Suppressor macrophage treated with lipopolysaccharide for 1 hour (primary cell): ENCODE results near the gene PCDHGB7.
A peak's percentile ranks its signal among the peaks of the same experiment; 100 is the strongest.
"Not testable (repeated sequence)": the region's sequence is repeated elsewhere in the genome, so short reads cannot be mapped to it uniquely, and the experiment has no call there.

ENCODE experiments used
- DNase-seq, 3 donors: peaks; one replicate each; pipeline ENCODE4 v3.0.0-alpha.2; 2020 to 2022

PCDHGB7 gene

DNA sequence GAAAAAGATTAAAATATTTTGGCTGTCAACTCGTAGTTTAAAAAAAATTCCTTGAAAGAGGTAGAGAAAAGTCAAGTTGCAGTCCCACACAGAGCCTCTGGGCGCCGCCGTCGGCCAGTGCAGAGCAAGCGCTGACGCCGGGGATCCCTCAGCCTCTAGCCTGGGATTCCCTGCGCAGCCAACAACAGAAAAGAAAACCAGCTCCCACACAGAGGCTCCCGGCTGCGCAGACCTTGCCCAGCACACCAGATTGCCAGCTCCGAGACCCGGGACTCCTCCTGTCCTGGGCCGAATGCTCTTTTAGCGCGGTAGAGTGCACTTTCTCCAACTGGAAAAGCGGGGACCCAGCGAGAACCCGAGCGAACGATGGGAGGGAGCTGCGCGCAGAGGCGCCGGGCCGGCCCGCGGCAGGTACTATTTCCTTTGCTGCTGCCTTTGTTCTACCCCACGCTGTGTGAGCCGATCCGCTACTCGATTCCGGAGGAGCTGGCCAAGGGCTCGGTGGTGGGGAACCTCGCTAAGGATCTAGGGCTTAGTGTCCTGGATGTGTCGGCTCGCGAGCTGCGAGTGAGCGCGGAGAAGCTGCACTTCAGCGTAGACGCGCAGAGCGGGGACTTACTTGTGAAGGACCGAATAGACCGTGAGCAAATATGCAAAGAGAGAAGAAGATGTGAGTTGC lies at the start of gene PCDHGB7:
TSS of gene PCDHGB7 (plus strand) at position 184 of the 679 bp plus-strand sequence. CDS start at position 367, 183 bp downstream.
- DNase-seq = peak; percentile 87 to 94 (median 93)

DNA sequence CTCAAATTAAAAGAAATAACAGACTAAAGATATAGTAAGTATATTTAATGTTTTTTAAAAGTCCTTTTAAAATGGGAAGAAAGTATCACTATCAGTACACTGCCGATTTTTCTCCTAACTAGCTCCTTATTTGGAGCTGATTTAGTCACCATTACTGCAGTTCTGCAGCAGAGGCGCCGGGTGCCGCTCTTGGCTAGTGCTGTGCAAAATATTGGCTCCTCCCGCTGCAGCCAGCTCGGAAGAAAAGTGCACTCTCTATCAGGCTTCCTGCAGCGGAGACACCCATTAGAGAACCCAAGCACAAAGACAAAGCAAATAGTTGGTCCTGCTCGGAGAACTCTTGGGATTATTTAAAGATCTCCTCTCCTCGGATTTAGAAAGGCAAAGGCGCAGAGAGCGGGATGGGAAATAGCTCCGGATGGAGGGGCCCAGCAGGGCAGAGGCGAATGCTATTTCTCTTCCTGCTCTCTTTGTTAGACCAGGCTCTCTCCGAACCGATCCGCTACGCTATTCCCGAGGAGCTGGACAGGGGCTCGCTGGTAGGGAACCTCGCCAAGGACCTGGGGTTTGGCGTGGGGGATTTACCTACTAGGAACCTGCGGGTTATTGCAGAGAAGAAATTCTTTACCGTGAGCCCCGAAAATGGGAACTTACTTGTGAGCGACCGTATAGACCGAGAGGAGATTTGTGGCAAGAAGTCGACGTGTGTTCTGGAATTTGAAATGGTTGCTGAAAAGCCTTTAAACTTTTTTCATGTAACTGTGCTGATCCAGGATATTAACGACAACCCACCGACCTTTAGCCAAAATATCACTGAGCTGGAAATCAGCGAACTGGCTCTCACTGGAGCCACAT lies 47.3 kb upstream of the PCDHGB7 start, which contains the start of gene PCDHGB3:
TSS of gene PCDHGB3 (plus strand) at position 249 of the 855 bp plus-strand sequence. CDS start at position 402, 153 bp downstream.
- peak; percentile 34 to 51 (median 39) for DNase-seq

DNA sequence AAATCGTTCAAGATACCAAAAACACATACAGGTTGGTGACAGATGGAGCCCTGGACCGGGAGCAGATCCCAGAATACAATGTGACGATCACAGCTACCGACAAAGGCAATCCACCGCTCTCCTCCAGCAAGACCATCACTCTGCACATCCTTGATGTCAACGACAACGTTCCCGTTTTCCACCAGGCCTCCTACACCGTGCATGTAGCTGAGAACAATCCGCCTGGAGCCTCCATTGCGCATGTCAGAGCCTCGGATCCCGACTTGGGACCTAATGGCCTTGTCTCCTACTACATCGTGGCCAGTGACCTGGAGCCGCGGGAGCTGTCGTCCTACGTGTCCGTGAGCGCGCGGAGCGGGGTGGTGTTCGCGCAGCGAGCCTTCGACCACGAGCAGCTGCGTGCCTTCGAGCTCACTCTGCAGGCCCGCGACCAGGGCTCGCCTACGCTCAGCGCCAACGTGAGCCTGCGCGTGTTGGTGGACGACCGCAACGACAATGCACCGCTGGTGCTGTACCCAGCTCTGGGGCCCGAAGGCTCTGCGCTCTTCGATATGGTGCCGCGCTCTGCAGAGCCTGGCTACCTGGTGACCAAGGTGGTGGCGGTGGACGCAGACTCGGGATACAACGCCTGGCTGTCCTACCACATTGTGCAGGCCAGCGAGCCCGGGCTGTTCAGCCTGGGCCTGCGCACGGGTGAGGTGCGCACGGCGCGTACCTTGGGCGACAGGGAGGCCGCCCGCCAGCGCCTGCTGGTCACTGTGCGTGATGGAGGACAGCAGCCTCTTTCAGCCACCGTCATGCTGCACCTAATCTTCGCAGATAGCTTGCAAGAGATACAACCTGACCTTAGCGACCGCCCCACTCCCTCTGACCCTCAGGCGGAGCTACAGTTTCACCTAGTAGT lies 45.7 kb upstream of the PCDHGB7 start:
- no peak for DNase-seq

DNA sequence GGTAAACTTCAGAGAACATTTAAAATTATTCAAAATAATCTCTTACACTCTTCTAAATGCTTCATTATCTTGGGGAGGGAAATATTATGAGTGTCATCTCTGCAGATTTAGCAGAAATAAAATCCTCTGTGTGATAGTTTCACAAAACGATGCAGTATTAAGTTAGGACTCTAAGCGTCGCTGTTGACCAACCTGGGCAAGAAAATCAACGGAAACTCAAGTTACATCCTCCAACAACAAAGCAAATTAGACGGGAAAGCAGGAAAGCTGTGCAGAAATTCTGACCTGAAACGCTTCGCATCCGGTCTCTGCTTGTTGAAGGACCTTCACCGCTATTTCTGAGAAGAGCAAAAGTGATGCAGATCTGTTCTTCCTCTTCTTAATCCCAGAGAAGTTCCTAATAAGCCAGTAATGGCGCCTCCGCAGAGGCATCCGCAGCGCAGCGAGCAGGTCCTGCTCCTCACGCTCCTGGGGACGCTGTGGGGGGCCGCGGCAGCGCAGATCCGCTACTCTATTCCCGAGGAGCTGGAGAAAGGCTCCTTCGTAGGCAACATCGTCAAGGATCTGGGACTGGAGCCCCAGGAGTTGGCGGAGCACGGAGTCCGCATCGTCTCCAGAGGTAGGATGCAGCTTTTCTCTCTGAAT lies 43.7 kb upstream of the PCDHGB7 start, which contains the start of gene PCDHGA6:
TSS of gene PCDHGA6 (plus strand) at position 219 of the 645 bp plus-strand sequence. CDS start at position 412, 193 bp downstream.
- no peak for DNase-seq

DNA sequence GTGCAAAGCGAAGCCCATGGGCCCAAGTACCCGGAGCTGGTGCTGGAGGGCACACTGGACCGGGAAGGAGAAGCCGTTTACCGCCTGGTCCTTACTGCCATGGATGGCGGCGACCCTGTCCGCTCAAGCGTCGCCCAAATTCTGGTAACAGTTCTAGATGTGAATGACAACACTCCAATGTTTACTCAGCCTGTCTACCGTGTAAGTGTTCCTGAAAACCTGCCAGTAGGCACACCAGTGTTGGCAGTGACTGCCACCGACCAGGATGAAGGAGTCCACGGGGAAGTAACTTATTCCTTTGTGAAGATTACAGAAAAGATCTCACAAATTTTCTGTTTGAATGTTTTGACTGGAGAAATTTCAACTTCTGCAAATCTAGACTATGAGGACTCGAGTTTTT lies 42.9 kb upstream of the PCDHGB7 start:
- DNase-seq = no peak

DNA sequence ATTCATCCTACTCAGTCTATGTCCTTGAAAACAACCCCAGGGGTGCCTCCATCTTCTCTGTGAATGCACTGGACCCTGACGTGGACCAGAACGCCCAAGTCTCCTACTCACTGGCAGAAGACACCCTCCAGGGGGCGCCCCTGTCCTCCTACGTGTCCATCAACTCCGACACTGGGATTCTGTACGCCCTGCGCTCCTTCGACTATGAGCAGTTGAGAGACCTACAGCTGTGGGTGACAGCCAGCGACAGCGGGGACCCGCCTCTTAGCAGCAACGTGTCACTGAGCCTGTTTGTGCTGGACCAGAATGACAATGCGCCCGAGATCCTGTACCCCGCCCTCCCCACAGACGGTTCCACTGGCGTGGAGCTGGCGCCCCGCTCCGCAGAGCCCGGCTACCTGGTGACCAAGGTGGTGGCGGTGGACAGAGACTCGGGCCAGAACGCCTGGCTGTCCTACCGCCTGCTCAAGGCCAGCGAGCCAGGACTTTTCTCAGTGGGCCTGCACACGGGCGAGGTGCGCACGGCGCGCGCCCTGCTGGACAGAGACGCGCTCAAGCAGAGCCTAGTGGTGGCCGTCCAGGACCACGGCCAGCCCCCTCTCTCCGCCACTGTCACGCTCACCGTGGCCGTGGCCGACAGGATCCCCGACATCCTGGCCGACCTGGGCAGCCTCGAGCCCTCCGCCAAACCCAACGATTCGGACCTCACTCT lies 41.9 kb upstream of the PCDHGB7 start:
- not testable (repeated sequence) for DNase-seq

DNA sequence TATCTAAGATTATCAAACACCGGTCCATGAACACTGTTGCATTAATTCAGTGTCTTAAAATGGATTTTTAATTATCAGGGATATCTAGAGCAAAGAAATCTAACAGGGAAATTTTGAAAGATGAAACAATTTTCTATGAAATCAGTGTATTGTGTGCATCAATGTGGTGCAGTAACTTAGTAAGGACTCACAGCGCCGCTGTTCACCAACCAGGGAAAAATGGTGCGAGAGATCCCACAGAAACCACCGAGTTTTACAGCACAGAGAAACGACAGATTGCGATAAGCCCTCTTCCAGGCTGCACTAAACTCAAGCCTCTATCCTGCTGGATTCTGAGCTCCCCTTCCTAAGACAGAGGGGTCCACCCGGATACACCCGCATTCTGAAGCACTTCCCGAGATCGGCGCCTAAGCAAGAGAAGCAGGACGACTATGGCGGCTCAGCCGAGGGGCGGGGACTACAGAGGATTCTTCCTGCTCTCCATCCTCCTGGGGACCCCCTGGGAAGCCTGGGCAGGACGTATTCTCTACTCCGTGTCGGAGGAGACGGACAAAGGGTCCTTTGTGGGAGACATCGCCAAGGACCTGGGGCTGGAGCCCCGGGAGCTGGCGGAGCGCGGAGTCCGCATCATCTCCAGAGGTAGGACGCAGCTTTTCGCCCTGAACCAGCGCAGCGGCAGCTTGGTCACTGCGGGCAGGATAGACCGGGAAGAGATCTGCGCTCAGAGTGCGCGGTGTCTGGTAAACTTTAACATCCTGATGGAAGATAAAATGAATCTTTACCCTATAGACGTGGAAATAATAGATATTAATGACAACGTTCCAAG lies 34.8 kb upstream of the PCDHGB7 start, which contains the start of gene PCDHGA7:
TSS of gene PCDHGA7 (plus strand) at position 274 of the 826 bp plus-strand sequence. CDS start at position 432, 158 bp downstream.
- peak in 1 of 3 donors; percentile 7 for DNase-seq

DNA sequence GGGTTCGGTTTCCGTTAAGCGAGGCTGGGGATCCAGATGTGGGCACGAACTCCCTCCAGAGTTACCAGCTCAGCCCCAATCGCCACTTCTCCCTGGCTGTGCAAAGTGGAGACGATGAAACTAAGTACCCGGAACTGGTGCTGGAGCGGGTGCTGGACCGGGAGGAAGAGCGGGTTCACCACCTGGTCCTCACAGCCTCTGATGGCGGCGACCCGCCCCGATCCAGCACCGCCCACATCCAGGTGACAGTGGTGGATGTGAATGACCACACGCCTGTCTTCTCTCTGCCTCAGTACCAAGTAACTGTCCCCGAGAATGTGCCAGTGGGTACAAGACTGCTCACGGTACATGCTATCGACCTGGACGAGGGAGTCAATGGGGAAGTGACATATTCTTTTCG lies 34.1 kb upstream of the PCDHGB7 start:
- no peak for DNase-seq

DNA sequence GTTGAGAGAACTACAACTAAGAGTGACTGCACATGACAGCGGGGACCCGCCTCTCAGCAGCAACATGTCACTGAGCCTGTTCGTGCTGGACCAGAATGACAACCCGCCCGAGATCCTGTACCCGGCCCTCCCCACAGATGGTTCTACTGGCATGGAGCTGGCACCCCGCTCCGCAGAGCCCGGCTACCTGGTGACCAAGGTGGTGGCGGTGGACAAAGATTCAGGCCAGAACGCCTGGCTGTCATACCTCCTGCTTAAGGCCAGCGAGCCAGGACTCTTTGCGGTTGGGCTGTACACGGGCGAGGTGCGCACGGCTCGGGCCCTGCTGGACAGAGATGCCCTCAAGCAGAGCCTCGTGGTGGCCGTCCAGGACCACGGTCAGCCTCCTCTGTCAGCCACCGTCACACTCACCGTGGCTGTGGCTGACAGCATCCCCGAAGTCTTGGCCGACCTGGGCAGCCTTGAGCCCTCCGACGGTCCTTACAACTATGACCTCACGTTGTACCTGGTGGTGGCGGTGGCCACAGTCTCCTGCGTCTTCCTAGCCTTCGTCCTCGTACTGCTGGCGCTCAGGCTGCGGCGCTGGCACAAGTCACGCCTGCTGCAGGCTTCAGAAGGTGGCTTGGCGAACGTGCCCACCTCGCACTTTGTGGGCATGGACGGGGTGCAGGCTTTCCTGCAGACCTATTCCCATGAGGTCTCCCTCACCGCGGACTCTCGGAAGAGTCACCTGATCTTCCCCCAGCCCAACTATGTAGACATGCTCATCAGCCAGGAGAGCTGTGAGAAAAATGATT lies 32.8 kb upstream of the PCDHGB7 start:
- DNase-seq = no peak

DNA sequence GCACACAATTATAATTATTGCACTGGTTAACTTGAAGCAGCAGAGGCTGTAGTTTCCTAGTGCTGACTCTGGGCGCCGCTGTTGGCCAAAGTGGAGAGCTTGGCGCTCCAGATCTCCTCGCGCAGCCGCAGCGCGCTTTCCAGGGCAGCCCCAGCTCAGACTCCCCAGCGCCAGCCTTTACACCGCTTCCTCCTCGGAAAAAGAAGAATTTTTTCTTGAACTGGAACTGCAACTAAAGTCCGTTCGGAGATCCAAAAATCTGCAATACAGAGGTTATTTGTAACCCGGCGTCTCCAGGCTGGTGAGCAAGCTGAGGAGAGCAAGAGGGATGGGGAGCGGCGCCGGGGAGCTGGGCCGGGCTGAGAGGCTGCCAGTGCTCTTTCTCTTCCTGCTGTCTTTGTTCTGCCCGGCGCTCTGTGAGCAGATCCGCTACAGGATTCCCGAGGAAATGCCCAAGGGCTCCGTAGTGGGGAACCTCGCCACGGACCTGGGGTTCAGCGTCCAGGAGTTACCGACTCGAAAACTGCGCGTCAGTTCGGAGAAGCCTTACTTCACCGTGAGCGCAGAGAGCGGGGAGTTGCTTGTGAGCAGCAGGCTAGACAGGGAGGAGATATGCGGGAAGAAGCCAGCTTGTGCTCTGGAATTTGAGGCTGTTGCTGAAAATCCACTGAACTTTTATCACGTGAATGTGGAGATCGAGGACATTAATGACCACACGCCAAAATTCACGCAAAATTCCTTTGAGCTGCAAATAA lies 29.7 kb upstream of the PCDHGB7 start, which contains the start of gene PCDHGB4:
TSS of gene PCDHGB4 (plus strand) at position 142 of the 755 bp plus-strand sequence. CDS start at position 329, 187 bp downstream.
- peak; percentile 43 to 60 (median 56) for DNase-seq

DNA sequence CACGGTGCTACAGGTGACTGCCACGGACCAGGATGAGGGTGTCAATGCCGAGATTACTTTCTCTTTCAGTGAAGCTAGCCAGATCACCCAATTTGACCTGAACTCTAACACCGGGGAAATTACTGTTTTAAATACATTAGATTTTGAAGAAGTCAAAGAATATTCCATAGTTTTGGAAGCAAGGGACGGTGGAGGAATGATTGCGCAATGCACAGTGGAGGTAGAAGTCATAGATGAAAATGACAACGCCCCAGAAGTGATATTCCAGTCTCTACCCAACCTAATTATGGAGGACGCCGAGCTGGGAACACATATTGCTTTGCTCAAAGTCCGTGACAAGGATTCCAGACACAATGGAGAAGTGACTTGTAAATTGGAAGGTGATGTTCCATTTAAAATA lies 28.8 kb upstream of the PCDHGB7 start:
- DNase-seq = no peak

DNA sequence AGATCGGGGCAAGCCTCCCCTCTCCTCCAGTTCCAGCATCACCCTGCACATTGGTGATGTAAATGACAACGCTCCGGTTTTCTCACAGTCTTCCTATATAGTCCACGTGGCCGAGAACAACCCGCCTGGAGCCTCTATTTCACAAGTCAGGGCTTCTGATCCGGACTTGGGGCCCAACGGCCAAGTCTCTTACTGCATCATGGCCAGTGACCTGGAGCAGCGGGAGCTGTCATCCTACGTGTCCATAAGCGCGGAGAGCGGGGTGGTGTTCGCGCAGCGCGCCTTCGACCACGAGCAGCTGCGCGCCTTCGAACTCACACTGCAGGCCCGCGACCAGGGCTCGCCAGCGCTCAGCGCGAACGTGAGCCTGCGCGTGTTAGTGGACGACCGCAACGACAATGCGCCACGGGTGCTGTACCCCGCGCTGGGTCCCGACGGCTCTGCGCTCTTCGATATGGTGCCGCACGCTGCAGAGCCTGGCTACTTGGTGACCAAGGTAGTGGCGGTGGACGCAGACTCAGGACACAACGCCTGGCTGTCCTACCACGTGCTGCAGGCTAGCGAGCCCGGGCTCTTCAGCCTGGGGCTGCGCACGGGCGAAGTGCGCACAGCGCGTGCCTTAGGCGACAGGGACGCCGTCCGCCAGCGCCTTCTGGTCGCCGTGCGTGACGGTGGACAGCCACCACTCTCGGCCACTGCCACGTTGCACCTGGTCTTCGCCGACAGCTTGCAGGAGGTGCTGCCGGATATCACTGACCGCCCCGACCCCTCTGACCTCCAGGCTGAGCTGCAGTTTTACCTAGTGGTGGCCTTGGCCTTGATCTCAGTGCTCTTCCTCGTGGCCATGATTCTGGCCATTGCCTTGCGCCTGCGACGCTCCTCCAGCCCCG lies 28.1 kb upstream of the PCDHGB7 start:
- no peak for DNase-seq

DNA sequence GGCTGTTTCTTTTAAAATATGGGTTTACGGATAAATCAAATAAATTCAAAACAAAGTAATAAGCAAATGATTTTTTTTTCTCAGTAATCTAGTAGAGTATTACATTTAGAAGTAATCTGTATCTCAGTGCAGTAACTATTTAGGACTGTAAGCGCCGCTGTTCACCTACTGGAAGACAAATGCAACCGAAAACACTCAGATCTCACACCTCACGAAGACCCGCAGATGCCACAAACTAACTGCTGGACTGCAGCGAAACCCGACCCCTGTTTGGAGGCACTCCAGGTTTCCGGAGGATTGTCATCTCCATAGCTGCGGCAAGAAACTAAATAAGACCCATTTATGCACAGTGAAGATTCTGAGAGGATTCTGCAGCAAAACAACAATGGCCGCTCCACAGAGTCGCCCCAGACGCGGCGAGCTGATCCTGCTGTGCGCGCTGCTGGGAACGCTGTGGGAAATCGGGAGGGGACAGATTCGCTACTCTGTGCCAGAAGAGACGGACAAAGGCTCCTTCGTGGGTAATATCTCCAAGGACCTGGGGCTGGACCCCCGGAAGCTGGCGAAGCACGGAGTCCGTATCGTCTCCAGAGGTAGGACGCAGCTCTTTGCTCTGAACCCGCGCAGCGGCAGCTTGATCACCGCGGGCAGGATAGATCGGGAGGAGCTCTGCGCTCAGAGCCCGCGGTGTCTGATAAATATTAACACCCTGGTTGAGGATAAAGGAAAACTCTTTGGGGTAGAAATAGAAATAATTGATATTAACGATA lies 24.9 kb upstream of the PCDHGB7 start, which contains the start of gene PCDHGA8:
TSS of gene PCDHGA8 (plus strand) at position 205 of the 770 bp plus-strand sequence. CDS start at position 386, 181 bp downstream.
- no peak for DNase-seq

DNA sequence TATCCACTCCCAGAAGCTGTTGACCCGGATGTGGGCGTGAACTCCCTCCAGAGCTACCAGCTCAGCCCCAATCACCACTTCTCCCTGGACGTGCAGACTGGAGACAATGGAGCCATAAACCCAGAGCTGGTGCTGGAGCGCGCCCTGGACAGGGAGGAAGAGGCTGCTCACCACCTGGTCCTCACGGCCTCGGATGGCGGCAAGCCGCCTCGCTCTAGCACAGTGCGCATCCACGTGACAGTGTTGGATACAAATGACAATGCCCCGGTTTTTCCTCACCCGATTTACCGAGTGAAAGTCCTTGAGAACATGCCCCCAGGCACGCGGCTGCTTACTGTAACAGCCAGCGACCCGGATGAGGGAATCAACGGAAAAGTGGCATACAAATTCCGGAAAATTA lies 24.2 kb upstream of the PCDHGB7 start:
- no peak for DNase-seq

DNA sequence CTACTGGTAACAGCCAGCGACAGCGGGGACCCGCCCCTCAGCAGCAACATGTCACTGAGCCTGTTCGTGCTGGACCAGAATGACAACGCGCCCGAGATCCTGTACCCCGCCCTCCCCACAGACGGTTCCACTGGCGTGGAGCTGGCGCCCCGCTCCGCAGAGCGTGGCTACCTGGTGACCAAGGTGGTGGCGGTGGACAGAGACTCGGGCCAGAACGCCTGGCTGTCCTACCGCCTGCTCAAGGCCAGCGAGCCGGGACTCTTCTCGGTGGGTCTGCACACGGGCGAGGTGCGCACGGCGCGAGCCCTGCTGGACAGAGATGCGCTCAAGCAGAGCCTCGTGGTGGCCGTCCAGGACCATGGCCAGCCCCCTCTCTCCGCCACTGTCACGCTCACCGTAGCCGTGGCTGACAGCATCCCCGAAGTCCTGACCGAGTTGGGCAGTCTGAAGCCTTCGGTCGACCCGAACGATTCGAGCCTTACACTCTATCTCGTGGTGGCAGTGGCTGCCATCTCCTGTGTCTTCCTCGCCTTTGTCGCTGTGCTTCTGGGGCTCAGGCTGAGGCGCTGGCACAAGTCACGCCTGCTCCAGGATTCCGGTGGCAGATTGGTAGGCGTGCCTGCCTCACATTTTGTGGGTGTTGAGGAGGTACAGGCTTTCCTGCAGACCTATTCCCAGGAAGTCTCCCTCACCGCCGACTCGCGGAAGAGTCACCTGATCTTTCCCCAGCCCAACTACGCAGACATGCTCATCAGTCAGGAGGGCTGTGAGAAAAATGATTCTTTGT lies 22.9 kb upstream of the PCDHGB7 start:
- not testable (repeated sequence) for DNase-seq
